ENCODE results near the gene NPAS1. TPM values are rescaled to one million over a fixed set of nuclear protein-coding genes. Genes with fewer than 3 reads are reported as not detected.

NPAS1 gene
- total and polyA plus RNA-seq, 2 of the 13 experiments (the other 11 are each of a cell fraction or from before 2014, with no cell fraction given): 0.35 to 2.9 TPM

GRCh38 chr19:46975925-46976782 is 43.5 kb upstream of the NPAS1 start (continued):
- TF ChIP-seq, protein P1, sequence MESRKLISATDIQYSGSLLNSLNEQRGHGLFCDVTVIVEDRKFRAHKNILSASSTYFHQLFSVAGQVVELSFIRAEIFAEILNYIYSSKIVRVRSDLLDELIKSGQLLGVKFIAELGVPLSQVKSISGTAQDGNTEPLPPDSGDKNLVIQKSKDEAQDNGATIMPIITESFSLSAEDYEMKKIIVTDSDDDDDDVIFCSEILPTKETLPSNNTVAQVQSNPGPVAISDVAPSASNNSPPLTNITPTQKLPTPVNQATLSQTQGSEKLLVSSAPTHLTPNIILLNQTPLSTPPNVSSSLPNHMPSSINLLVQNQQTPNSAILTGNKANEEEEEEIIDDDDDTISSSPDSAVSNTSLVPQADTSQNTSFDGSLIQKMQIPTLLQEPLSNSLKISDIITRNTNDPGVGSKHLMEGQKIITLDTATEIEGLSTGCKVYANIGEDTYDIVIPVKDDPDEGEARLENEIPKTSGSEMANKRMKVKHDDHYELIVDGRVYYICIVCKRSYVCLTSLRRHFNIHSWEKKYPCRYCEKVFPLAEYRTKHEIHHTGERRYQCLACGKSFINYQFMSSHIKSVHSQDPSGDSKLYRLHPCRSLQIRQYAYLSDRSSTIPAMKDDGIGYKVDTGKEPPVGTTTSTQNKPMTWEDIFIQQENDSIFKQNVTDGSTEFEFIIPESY (CRISPR knock-in tag; IDR thresholded peaks at IDR 0.05): peak; percentile 96
- TF ChIP-seq ZNF232 (CRISPR knock-in tag; IDR thresholded peaks at IDR 0.05; ENCODE audit: borderline replicate concordance) (no peak), PHF21A (CRISPR knock-in tag; IDR thresholded peaks at IDR 0.05) (no peak), E2F5 (CRISPR knock-in tag; conservative IDR thresholded peaks at IDR 0.05) (no peak), ZBTB38 (CRISPR knock-in tag; IDR thresholded peaks at IDR 0.05) (0 out of 2 replicates have a peak, but pooled peaks have one; percentile 20)

DNA sequence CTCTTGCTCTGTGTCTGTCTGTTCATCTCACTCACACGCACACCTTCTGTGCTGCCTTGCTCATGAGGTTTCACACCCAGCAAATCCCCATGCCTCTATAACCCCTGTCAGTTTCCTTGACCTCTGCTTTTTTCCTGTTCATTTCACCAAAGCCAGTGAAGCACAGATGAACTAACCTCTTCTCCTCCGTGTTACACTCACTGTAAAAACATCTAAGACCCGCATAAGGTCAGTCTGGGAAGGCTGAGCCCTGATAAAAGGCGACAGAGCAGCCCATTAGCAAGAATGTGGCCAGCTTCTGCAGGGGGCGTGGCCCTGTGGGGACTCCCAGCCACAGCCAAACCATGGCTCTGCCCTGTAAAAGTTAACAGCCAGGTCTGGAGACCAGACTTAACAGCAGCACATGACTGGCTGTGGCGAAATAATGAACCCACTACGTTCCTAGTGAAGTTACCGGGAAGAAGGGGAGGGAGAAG is 42.8 kb upstream of the NPAS1 start:
- in situ Hi-C loops (cut with HindIII; ENCODE audit: extremely low pct_ligation_motif_present, low pct_unique_long_range_greater_than_20kb) (no loop called here), intact Hi-C loops (cut with micrococcal nuclease; ENCODE audit: unreplicated experiment) (no loop called here)
- H3K4me1 ChIP-seq (ENCODE audit: insufficient read depth, low read length): peaks cover 45% of the 10 kb centered on the region
- no peaks in the 10 kb centered on the region for H3K9me3 ChIP-seq (ENCODE audit: low read length)
- no peaks in the 10 kb centered on the region for H3K27me3 ChIP-seq (ENCODE audit: control insufficient read depth in 1 of 2, insufficient read depth in 2 of 2, low read length in 2 of 2)
- no peak overlapping the region for H2AFZ ChIP-seq (ENCODE audit: low read length)
- ChIA-PET POLR2A (no interaction called here), CTCF (ENCODE audit: low intra/inter-chr PET ratio, low total read pairs) (no interaction called here)
- H3K9ac ChIP-seq (ENCODE audit: insufficient read depth, low read depth, low read length): peak overlapping the region; percentile 14; the same call in 1 of the 2 replicates
- H3K4me2 ChIP-seq (ENCODE audit: low read depth, low read length): no peak overlapping the region
- BruUV-seq (replicated peaks): no TSS peak
- H3K27ac ChIP-seq (ENCODE audit: extremely low read length, insufficient read depth, low read length): peak overlapping the region; percentile 29
- peak; percentile 18; the same call in 1 of the 3 replicates for ATAC-seq
- no peak for DNase-seq (ENCODE audit: low spot score)
- TF ChIP-seq POLR2AphosphoS2 (IDR thresholded peaks at IDR 0.05; ENCODE audit: low read depth, low read length): no peak
- no peak for TF ChIP-seq ZSCAN20 (CRISPR knock-in tag; IDR thresholded peaks at IDR 0.05; ENCODE audit: borderline replicate concordance)
- WGBS (ENCODE audit: low lambda C conversion rate): 82% methylated on average over 8 of the region's 8 CpGs
- no peaks in the 10 kb centered on the region for H4K20me1 ChIP-seq (ENCODE audit: insufficient read depth, low read length)
- H3K36me3 ChIP-seq (replicated peaks in 1 of 2; ENCODE audit: control insufficient read depth in 1 of 2, insufficient read depth in 2 of 2, low read length in 2 of 2): peaks cover 12 to 28% of the 10 kb centered on the region in 2 experiments; a peak in 4 of 5 replicates
- no peak overlapping the region for H3K4me3 ChIP-seq (replicated peaks in 1 of 3; ENCODE audit: insufficient read depth in 1 of 3, low read depth in 2 of 3, low read length in 3 of 3)
- H3K79me2 ChIP-seq (ENCODE audit: insufficient read depth, low read length): peaks cover 17% of the 10 kb centered on the region
- no peak for FAIRE-seq
